HL-60 (cell line): ENCODE data around the gene VAMP4.
"Not testable (repeated sequence)": the region's sequence is repeated elsewhere in the genome, so short reads cannot be mapped to it uniquely, and the experiment has no call there.

Experiments used
- DNase-seq, 2 experiments: peaks; one replicate each; pipeline ENCODE4 v3.0.0-alpha.2; 2010 to 2020; ENCODE audit warnings: low read depth in 1 of 2, low spot score in 1 of 2
- H3K27ac ChIP-seq: fragments of 250-450 bp; sonication (Bioruptor Pico); replicated peaks from 2 replicates; pipeline ENCODE4 v1.5.1; 2020; ENCODE audit warnings: mild to moderate bottlenecking, moderate library complexity
- H3K27me3 ChIP-seq: fragments of 250-450 bp; sonication (Bioruptor Pico); 2 replicates; pipeline ENCODE4 v1.5.1; 2021; ENCODE audit warnings: mild to moderate bottlenecking, moderate library complexity; ENCODE audit not compliant: insufficient read depth, poor library complexity, severe bottlenecking
- H3K4me3 ChIP-seq: replicated peaks from 2 replicates; pipeline ENCODE4 v1.5.1; 2011; ENCODE audit warnings: mild to moderate bottlenecking, control low read depth, low read length; ENCODE audit not compliant: insufficient read depth
- GABPA ChIP-seq: IDR thresholded peaks from 2 replicates; pipeline ENCODE4 v1.6.1; 2012; ENCODE audit warnings: low read depth
- POLR2AphosphoS5 ChIP-seq: IDR thresholded peaks from 2 replicates; pipeline ENCODE4 v1.6.1; 2012; ENCODE audit warnings: low read depth
- SPI1 ChIP-seq: IDR thresholded peaks from 2 replicates; pipeline ENCODE4 v1.6.1; 2012; ENCODE audit warnings: low read depth, mild to moderate bottlenecking, borderline replicate concordance
- TF ChIP-seq, protein P1 (sequence below): IDR thresholded peaks from one replicate; pipeline ENCODE4 v1.5.1; 2011; ENCODE audit warnings: low read length, control low read depth, inconsistent platforms; ENCODE audit not compliant: insufficient read depth
- TF ChIP-seq, protein P2 (sequence below): IDR thresholded peaks from 2 replicates; pipeline ENCODE4 v1.6.1; 2012; ENCODE audit warnings: low read depth; ENCODE audit not compliant: insufficient replicate concordance

Gene VAMP4

DNA sequence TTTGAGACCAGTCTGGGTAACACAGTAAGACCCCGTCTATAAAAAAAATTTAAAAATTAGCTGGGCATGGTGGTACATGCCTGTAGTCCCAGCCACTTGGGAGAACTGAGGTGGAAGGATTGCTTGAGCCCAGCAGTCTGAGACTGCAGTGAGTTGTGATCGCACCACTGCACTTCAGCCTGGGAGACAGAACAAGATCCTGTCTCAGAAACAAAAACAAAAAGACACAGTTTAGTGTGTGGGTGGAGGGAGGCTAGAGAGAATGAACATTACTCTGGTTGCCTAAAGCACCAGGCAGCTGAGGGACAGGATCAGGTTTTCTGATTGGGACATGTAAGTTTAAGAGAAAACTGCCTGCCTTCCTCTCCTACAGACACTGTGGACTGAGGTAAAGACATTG lies 42.3 kb downstream of the VAMP4 start:
- TF ChIP-seq GABPA (no peak), POLR2AphosphoS5 (no peak), SPI1 (no peak)
- TF ChIP-seq, protein P1, sequence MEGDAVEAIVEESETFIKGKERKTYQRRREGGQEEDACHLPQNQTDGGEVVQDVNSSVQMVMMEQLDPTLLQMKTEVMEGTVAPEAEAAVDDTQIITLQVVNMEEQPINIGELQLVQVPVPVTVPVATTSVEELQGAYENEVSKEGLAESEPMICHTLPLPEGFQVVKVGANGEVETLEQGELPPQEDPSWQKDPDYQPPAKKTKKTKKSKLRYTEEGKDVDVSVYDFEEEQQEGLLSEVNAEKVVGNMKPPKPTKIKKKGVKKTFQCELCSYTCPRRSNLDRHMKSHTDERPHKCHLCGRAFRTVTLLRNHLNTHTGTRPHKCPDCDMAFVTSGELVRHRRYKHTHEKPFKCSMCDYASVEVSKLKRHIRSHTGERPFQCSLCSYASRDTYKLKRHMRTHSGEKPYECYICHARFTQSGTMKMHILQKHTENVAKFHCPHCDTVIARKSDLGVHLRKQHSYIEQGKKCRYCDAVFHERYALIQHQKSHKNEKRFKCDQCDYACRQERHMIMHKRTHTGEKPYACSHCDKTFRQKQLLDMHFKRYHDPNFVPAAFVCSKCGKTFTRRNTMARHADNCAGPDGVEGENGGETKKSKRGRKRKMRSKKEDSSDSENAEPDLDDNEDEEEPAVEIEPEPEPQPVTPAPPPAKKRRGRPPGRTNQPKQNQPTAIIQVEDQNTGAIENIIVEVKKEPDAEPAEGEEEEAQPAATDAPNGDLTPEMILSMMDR = no peak
- TF ChIP-seq, protein P2, sequence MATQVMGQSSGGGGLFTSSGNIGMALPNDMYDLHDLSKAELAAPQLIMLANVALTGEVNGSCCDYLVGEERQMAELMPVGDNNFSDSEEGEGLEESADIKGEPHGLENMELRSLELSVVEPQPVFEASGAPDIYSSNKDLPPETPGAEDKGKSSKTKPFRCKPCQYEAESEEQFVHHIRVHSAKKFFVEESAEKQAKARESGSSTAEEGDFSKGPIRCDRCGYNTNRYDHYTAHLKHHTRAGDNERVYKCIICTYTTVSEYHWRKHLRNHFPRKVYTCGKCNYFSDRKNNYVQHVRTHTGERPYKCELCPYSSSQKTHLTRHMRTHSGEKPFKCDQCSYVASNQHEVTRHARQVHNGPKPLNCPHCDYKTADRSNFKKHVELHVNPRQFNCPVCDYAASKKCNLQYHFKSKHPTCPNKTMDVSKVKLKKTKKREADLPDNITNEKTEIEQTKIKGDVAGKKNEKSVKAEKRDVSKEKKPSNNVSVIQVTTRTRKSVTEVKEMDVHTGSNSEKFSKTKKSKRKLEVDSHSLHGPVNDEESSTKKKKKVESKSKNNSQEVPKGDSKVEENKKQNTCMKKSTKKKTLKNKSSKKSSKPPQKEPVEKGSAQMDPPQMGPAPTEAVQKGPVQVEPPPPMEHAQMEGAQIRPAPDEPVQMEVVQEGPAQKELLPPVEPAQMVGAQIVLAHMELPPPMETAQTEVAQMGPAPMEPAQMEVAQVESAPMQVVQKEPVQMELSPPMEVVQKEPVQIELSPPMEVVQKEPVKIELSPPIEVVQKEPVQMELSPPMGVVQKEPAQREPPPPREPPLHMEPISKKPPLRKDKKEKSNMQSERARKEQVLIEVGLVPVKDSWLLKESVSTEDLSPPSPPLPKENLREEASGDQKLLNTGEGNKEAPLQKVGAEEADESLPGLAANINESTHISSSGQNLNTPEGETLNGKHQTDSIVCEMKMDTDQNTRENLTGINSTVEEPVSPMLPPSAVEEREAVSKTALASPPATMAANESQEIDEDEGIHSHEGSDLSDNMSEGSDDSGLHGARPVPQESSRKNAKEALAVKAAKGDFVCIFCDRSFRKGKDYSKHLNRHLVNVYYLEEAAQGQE = no peak
- Histone ChIP-seq H3K4me3 (no peak overlapping the region), H3K27ac (no peak overlapping the region), H3K27me3 (no peaks in the 10 kb centered on the region)
- DNase-seq = no peak

DNA sequence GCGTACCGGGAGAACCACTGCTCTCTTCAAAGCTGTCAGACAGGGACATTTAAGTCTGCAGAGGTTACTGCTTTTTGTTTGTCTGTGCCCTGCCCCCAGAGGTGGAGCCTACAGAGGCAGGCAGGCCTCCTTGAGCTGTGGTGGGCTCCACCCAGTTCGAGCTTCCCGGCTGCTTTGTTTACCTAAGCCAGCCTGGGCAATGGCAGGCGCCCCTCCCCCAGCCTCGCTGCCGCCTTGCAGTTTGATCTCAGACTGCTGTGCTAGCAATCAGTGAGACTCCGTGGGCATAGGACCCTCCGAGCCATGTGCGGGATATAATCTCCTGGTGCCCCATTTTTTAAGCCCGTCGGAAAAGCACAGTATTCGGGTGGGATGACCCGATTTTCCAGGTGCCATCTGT lies 46.1 kb downstream of the VAMP4 start:
- not testable (repeated sequence) for DNase-seq, H3K27me3 ChIP-seq, H3K4me3 ChIP-seq, H3K27ac ChIP-seq

DNA sequence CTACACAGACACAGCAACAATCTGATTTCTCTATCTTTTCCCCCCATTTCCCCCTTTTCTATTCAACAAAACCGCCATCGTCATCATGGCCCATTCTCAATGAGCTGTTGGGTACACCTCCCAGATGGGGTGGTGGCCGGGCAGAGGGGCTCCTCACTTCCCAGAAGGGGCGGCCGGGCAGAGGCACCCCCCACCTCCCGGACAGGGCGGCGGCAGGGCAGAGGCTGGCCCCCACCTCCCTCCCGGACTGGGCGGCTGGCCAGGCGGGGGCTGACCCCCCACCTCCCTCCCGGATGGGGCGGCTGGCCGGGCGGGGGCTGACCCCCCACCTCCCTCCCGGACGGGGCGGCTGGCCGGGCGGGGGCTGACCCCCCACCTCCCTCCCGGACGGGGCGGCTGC lies 48.3 kb downstream of the VAMP4 start:
- H3K27ac ChIP-seq, H3K4me3 ChIP-seq, DNase-seq, H3K27me3 ChIP-seq: not testable (repeated sequence)

DNA sequence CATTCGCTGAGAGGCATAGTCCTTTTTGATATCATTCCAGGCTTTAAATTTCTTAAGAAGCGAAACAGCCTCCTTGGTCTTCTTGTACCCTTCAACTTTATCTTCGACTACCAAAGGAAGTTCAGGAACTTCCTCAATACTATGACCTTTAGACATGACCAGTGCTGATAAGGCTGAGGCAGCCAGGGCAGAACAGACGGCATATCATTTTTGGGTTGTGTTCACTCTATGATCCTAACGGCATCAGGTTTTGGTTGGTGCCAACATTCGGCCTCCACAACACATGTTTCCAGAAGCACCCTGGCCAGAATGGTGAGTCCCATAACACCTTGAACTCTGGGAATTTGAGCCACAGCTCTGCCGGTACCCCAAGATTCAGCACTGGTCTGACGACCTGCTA lies 58.0 kb downstream of the VAMP4 start:
- no peak for TF ChIP-seq SPI1
- TF ChIP-seq, protein P2 = no peak
- no peak for TF ChIP-seq GABPA
- no peak for DNase-seq
- Histone ChIP-seq H3K4me3 (no peak overlapping the region), H3K27me3 (no peaks in the 10 kb centered on the region), H3K27ac (no peak overlapping the region)

DNA sequence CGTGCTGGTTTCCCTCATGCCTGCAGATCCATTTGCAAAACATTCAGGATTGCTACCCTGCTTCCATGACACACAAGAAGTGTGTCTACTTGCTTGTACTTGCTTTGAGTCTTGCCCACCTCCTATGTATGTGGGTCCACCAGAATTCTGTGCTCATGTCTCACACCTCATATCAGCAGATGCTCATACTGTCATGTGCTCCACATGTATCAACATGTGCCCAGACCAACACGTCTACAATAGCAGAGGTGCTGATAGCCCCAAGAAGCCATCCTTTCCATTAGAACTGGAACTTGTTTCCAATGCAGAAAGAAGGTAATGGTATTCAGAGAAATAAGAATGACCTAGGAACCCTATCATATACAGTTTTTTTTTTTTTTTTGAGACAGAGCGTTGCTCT lies 61.5 kb downstream of the VAMP4 start:
- no peak for DNase-seq
- no peak overlapping the region for H3K4me3 ChIP-seq
- TF ChIP-seq, protein P2 = no peak
- no peak for TF ChIP-seq POLR2AphosphoS5
- TF ChIP-seq GABPA = no peak
- TF ChIP-seq, protein P1 = no peak
- TF ChIP-seq SPI1 = no peak
- H3K27ac ChIP-seq = no peak overlapping the region
- H3K27me3 ChIP-seq = no peaks in the 10 kb centered on the region
